HepG2 (cell line): ENCODE results near the gene WNT4. TPM values are rescaled to one million over a fixed set of nuclear protein-coding genes. Genes with fewer than 3 reads are reported as not detected.

Experiments used
- ATAC-seq: fragments of 200-7000 bp; cut with Tn5 transposase; 3 replicates; pipeline ENCODE4 v1.9.1; 2020; ENCODE audit warnings: mild to moderate bottlenecking, moderate library complexity
- BruUV-seq: library from RNA; stranded (reverse); fragments of 400-500 nt; replicated peaks from 2 replicates; lab custom pipeline; 2021; lab: Mats Ljungman, UMichigan
- CTCF ChIA-PET: fragments of 300-600 bp; formaldehyde crosslinking; extraction: SDS; loops from one replicate; lab custom pipeline; 2021; ENCODE audit warnings: low total read pairs, inconsistent platforms, low intra/inter-chr PET ratio; lab: Yijun Ruan, JAX
- POLR2A ChIA-PET: fragments of 350-600 bp; sonication (Branson Sonifier 250); formaldehyde crosslinking; loops from one replicate; lab custom pipeline; 2020; ENCODE audit warnings: antibody characterized with exemption, inconsistent platforms; lab: Yijun Ruan, JAX
- DNase-seq: peaks from one replicate; pipeline ENCODE4 v3.0.0-alpha.2; 2015; ENCODE audit warnings: low spot score
- FAIRE-seq: peaks from 3 replicates; lab custom pipeline; 2011; peaks lifted over from hg19 to GRCh38; lab: Jason Lieb, UNC
- H2AFZ ChIP-seq: one replicate; pipeline ENCODE4 v1.6.1; 2011; ENCODE audit warnings: low read length, inconsistent platforms
- H3K27ac ChIP-seq: fragments of 300-600 bp; 3 replicates; pipeline ENCODE4 v1.8.0; 2011; ENCODE audit warnings: mixed run types, mild to moderate bottlenecking, mixed read lengths, low read length, inconsistent platforms; ENCODE audit not compliant: insufficient read depth; ENCODE audit errors: extremely low read length
- H3K27me3 ChIP-seq, 2 experiments: fragments of 200-600 bp in 1 of 2; 2 replicates in 1 of 2; 3 replicates in 1 of 2; pipeline versions ENCODE4 v1.6.0 to v1.8.0; 2011; ENCODE audit warnings: low read length in 2 of 2, mild to moderate bottlenecking in 2 of 2, moderate library complexity in 2 of 2, inconsistent platforms in 1 of 2; ENCODE audit not compliant: insufficient read depth in 2 of 2, control insufficient read depth in 1 of 2
- H3K36me3 ChIP-seq, 2 experiments: fragments of 200-600 bp in 1 of 2; replicated peaks in 1 of 2; 2 replicates in 1 of 2; 3 replicates in 1 of 2; pipeline versions ENCODE4 v1.5.1 to v1.8.0; 2011; ENCODE audit warnings: low read length in 2 of 2, inconsistent platforms in 1 of 2; ENCODE audit not compliant: insufficient read depth in 2 of 2, control insufficient read depth in 1 of 2
- H3K4me1 ChIP-seq: 2 replicates; pipeline ENCODE4 v1.5.1; 2012; ENCODE audit warnings: low read length, inconsistent platforms; ENCODE audit not compliant: insufficient read depth
- H3K4me2 ChIP-seq: 2 replicates; pipeline ENCODE4 v1.6.0; 2011; ENCODE audit warnings: low read depth, low read length, inconsistent platforms
- H3K4me3 ChIP-seq, 3 experiments: fragments of 200-600 bp in 1 of 3; sonication (generic), shearing (Covaris generic) in 1 of 3; replicated peaks in 1 of 3; 2 replicates each; pipeline ENCODE4 v1.5.1; 2011 to 2016; ENCODE audit warnings: low read length in 3 of 3, inconsistent platforms in 2 of 3, low read depth in 2 of 3, mild to moderate bottlenecking in 2 of 3, control low read depth in 1 of 3, mixed read lengths in 1 of 3; ENCODE audit not compliant: insufficient read depth in 1 of 3
- H3K79me2 ChIP-seq: one replicate; pipeline ENCODE4 v1.6.1; 2011; ENCODE audit warnings: low read length, inconsistent platforms; ENCODE audit not compliant: insufficient read depth
- H3K9ac ChIP-seq: 2 replicates; pipeline ENCODE4 v1.6.0; 2011; ENCODE audit warnings: mild to moderate bottlenecking, low read depth, low read length, inconsistent platforms; ENCODE audit not compliant: insufficient read depth
- H3K9me3 ChIP-seq: 2 replicates; pipeline ENCODE4 v1.5.1; 2012; ENCODE audit warnings: mild to moderate bottlenecking, low read length
- H4K20me1 ChIP-seq: 2 replicates; pipeline ENCODE4 v1.6.0; 2011; ENCODE audit warnings: inconsistent platforms, mild to moderate bottlenecking, low read length, moderate library complexity; ENCODE audit not compliant: insufficient read depth
- ARHGAP35 ChIP-seq: sonication (generic); formaldehyde crosslinking; IDR thresholded peaks from 2 replicates; pipeline ENCODE4 v1.9.0; 2022; ENCODE audit warnings: mild to moderate bottlenecking, inconsistent platforms, moderate library complexity, missing genetic modification reagents, borderline replicate concordance
- CBX5 ChIP-seq: sonication (generic); formaldehyde crosslinking; IDR thresholded peaks from 2 replicates; pipeline ENCODE4 v1.4.0; 2020; ENCODE audit warnings: missing genetic modification reagents, borderline replicate concordance
- FLYWCH1 ChIP-seq: sonication (generic); formaldehyde crosslinking; IDR thresholded peaks from 2 replicates; pipeline ENCODE4 v1.8.1; 2023; ENCODE audit warnings: mild to moderate bottlenecking, missing genetic modification reagents
- NFE2 ChIP-seq: sonication (generic); formaldehyde crosslinking; IDR thresholded peaks from 2 replicates; pipeline ENCODE4 v1.4.0; 2020; ENCODE audit warnings: missing genetic modification reagents
- NPAS2 ChIP-seq: sonication (generic); formaldehyde crosslinking; IDR thresholded peaks from 2 replicates; pipeline ENCODE4 v1.8.0; 2022; ENCODE audit warnings: mild to moderate bottlenecking, missing genetic modification reagents, borderline replicate concordance
- RBM39 ChIP-seq: fragments of 200-400 bp; formaldehyde crosslinking; IDR thresholded peaks from one replicate; pipeline ENCODE4 v1.6.1; 2018; ENCODE audit warnings: antibody characterized with exemption, mild to moderate bottlenecking, low read depth, low read length; ENCODE audit not compliant: poor library complexity, severe bottlenecking
- ZNF431 ChIP-seq: sonication (generic); formaldehyde crosslinking; IDR thresholded peaks from 2 replicates; pipeline ENCODE4 v1.9.0; 2022; ENCODE audit warnings: missing genetic modification reagents, low read depth, mild to moderate bottlenecking, borderline replicate concordance
- ZNF451 ChIP-seq: sonication (generic); formaldehyde crosslinking; IDR thresholded peaks from 2 replicates; pipeline ENCODE4 v1.5.0; 2020; ENCODE audit warnings: mild to moderate bottlenecking, missing genetic modification reagents
- ZNF775 ChIP-seq: sonication (generic); formaldehyde crosslinking; IDR thresholded peaks from 2 replicates; pipeline ENCODE4 v1.4.0; 2020; ENCODE audit warnings: missing genetic modification reagents, mild to moderate bottlenecking, moderate library complexity, borderline replicate concordance
- WGBS: methylation state at CpG from one replicate; pipeline ENCODE4 v1.1.6; 2017; ENCODE audit warnings: low lambda C conversion rate; 5-methylcytosine and 5-hydroxymethylcytosine counted together
- in situ Hi-C: cut with HindIII; loops from 2 replicates; pipeline ENCODE4 v1.10.0; 2017; ENCODE audit warnings: low pct_unique_long_range_greater_than_20kb; ENCODE audit not compliant: extremely low pct_ligation_motif_present
- intact Hi-C: fragments of 100-400 bp; cut with micrococcal nuclease; formaldehyde crosslinking; loops from one replicate; pipeline ENCODE4 v1.10.0; 2022; ENCODE audit not compliant: unreplicated experiment
- polyA plus RNA-seq, 8 experiments: library from polyadenylated mRNA; depleted of rRNA in 3 of 8; stranded (reverse) in 7 of 8; unstranded in 1 of 8; fragments of >200 nt; fragmentation: Illumina TruSeq in 4 of 8; extraction: Trizol in 4 of 8; gene quantifications; 2 replicates each; pipeline versions ENCODE4 v1.2.1 to v1.2.3, GENCODE V29; 2011 to 2016; ENCODE audit warnings: low read depth in 4 of 8, missing spikeins in 1 of 8, mixed read lengths in 1 of 8; ENCODE audit not compliant: insufficient read depth in 1 of 8
- total RNA-seq, 5 experiments: library from RNA; depleted of rRNA; stranded (reverse); fragments of >200 nt; fragmentation: Illumina TruSeq; extraction: Trizol; gene quantifications; 2 replicates each; pipeline ENCODE4 v1.2.3, GENCODE V29; 2016; ENCODE audit warnings: low read depth in 1 of 5
- TF ChIP-seq, protein P1 (sequence below): sonication (generic); formaldehyde crosslinking; IDR thresholded peaks from 2 replicates; pipeline ENCODE4 v1.8.1; 2023; ENCODE audit warnings: mild to moderate bottlenecking, missing genetic modification reagents, borderline replicate concordance
- TF ChIP-seq, protein P2 (sequence below): sonication (generic); formaldehyde crosslinking; IDR thresholded peaks from 2 replicates; pipeline ENCODE4 v1.8.0; 2022; ENCODE audit warnings: missing genetic modification reagents, mild to moderate bottlenecking, borderline replicate concordance

The WNT4 gene
- total and polyA plus RNA-seq, 2 of the 13 experiments (the other 11 are each of a cell fraction or from before 2014, with no cell fraction given) = not detected

DNA sequence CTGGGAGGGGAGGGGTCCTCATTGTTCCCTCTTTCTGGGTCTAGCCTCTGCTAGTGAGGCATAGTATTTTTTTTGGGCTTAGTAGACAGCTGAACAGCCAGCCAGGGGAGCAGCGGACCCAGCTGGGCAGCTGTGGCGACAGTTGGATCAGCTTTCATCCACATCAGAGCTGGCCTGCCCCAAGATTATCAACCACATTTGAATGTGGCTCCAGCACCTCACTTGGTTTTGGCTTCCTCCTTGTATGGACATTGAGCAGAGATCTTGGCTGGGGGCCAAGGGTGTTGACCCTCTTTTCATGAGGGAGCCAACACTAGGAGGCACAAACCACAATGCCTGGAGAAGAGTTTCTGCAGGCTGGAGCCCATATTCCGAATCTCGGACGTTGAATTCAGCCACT, 25.0 kb downstream of the WNT4 start:
- ATAC-seq (no peak), DNase-seq (no peak), FAIRE-seq (no peak)
- intact Hi-C loops (no loop called here), in situ Hi-C loops (no loop called here)
- Histone ChIP-seq H3K4me1 (no peaks in the 10 kb centered on the region), H3K79me2 (no peaks in the 10 kb centered on the region), H3K36me3 (peaks cover 1 to 4% of the 10 kb centered on the region in 2 experiments; a peak in 3 of 5 replicates), H3K9me3 (no peaks in the 10 kb centered on the region), H3K27me3 (no peaks in the 10 kb centered on the region), H3K27ac (no peak overlapping the region), H3K4me2 (no peak overlapping the region), H2AFZ (no peak overlapping the region), H3K4me3 (no peak overlapping the region), H4K20me1 (peaks cover 9% of the 10 kb centered on the region; the same call in 1 of the 2 replicates), H3K9ac (no peak overlapping the region)
- WGBS = no CpG with 5 or more reads among the region's 5 CpGs
- TF ChIP-seq CBX5 (no peak), FLYWCH1 (CRISPR knock-in tag) (no peak), RBM39 (no peak), ZNF431 (no peak), ZNF775 (CRISPR knock-in tag) (no peak), NFE2 (CRISPR knock-in tag) (no peak), NPAS2 (CRISPR knock-in tag) (no peak), ARHGAP35 (CRISPR knock-in tag) (no peak), ZNF451 (CRISPR knock-in tag) (no peak)
- TF ChIP-seq, protein P1, sequence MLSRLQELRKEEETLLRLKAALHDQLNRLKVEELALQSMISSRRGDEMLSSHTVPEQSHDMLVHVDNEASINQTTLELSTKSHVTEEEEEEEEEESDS (CRISPR knock-in tag) = no peak
- TF ChIP-seq, protein P2, sequence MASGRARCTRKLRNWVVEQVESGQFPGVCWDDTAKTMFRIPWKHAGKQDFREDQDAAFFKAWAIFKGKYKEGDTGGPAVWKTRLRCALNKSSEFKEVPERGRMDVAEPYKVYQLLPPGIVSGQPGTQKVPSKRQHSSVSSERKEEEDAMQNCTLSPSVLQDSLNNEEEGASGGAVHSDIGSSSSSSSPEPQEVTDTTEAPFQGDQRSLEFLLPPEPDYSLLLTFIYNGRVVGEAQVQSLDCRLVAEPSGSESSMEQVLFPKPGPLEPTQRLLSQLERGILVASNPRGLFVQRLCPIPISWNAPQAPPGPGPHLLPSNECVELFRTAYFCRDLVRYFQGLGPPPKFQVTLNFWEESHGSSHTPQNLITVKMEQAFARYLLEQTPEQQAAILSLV (CRISPR knock-in tag) = no peak
- ChIA-PET POLR2A (no interaction called here), CTCF (no interaction called here)
- BruUV-seq = no TSS peak
